Suprapubic skin (tissue), 3 donors: ENCODE measurements around the gene NOX3.

Source experiments
- POLR2AphosphoS5 ChIP-seq, 3 donors: sonication (generic); formaldehyde crosslinking; IDR thresholded peaks; one replicate each; pipeline ENCODE4 v1.6.1; 2017; ENCODE audit warnings: antibody characterized with exemption in 3 of 3
- TF ChIP-seq, protein P1 (sequence below), 2 donors: fragments of 200-600 bp in 1 of 2; fragments of 450-650 bp in 1 of 2; sonication (generic) in 1 of 2; IDR thresholded peaks; one replicate each; pipeline ENCODE4 v1.5.1; 2016 to 2019; ENCODE audit warnings: antibody characterized with exemption in 2 of 2, mild to moderate bottlenecking in 1 of 2, moderate library complexity in 1 of 2

DNA sequence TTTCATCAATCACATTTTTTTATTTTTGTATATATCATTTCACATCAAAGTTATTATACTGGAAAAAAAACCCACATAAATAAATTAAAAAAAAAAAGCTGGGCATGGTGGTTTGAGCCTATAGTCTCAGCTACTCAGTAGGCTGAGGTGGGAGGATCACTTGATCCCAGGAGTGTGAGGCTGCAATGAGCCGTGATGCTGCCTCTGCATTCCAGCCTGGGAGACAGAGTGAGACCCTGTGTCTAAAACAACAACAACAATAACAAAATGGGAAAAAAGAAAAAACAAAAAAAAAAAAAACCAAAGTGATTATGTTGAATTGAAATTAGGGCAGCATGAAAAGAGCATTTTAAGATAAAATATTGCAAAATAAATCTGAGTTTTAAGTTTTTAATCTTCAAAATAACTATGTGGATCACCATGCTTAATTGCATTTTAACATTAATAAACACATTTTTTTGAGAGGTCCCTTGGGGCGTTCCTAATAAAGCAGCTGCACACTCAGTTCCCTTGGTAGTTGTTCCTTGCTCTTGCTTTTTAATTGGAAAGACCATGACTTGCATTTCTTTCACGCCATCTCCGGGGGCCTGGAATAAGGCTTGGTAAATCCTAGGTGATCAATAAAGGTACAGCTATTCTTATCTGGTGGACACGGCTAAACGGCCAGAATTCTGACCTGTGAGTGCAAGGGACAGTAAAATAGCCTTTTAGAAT lies 15.1 kb downstream of the NOX3 start:
- TF ChIP-seq, protein P1, sequence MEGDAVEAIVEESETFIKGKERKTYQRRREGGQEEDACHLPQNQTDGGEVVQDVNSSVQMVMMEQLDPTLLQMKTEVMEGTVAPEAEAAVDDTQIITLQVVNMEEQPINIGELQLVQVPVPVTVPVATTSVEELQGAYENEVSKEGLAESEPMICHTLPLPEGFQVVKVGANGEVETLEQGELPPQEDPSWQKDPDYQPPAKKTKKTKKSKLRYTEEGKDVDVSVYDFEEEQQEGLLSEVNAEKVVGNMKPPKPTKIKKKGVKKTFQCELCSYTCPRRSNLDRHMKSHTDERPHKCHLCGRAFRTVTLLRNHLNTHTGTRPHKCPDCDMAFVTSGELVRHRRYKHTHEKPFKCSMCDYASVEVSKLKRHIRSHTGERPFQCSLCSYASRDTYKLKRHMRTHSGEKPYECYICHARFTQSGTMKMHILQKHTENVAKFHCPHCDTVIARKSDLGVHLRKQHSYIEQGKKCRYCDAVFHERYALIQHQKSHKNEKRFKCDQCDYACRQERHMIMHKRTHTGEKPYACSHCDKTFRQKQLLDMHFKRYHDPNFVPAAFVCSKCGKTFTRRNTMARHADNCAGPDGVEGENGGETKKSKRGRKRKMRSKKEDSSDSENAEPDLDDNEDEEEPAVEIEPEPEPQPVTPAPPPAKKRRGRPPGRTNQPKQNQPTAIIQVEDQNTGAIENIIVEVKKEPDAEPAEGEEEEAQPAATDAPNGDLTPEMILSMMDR (IDR thresholded peaks at IDR 0.05), result no peak
- no peak for TF ChIP-seq POLR2AphosphoS5 (IDR thresholded peaks at IDR 0.05)
